HEK293T (cell line): ENCODE data around the gene HDAC8.

ENCODE experiments used
- HDGF ChIP-seq: fragments of 450-650 bp; IDR thresholded peaks from 2 replicates; pipeline ENCODE4 v1.6.1; 2017; ENCODE audit warnings: antibody characterized with exemption, borderline replicate concordance
- SUZ12 ChIP-seq: fragments of 450-650 bp; IDR thresholded peaks from 2 replicates; pipeline ENCODE4 v1.6.1; 2016; ENCODE audit warnings: mild to moderate bottlenecking
- TARDBP ChIP-seq: fragments of 450-650 bp; IDR thresholded peaks from 2 replicates; pipeline ENCODE4 v1.6.1; 2016
- ZNF384 ChIP-seq: fragments of 450-650 bp; IDR thresholded peaks from 2 replicates; pipeline ENCODE4 v1.6.1; 2016

GRCh38 chrX:72569786-72570185 is 2.9 kb downstream of the HDAC8 start:
- TF ChIP-seq HDGF: no peak
- no peak for TF ChIP-seq SUZ12
- no peak for TF ChIP-seq ZNF384
- no peak for TF ChIP-seq TARDBP
